Esophagus squamous epithelium (tissue), 5 donors: ENCODE measurements around the gene NFIB. TPM values are rescaled to one million over a fixed set of nuclear protein-coding genes. Genes with fewer than 3 reads are reported as not detected.

Source experiments
- DNase-seq: peaks from one replicate; lab custom pipeline; 2025; lab: John Stamatoyannopoulos, UW
- H3K27ac ChIP-seq, 4 donors: fragments of 200-600 bp; sonication (generic); one replicate each; pipeline ENCODE4 v1.5.1; 2016 to 2019; ENCODE audit warnings: mild to moderate bottlenecking in 1 of 4
- H3K27me3 ChIP-seq, 4 donors: fragments of 200-600 bp; sonication (generic); 1 replicate in 3 of 4; 2 replicates in 1 of 4; pipeline versions ENCODE4 v1.5.1 to v1.6.0; 2017 to 2021; ENCODE audit warnings: antibody characterized with exemption in 1 of 4
- H3K36me3 ChIP-seq, 3 donors: fragments of 200-600 bp; sonication (generic); one replicate each; pipeline ENCODE4 v1.5.1; 2016 to 2019
- H3K4me1 ChIP-seq, 3 donors: fragments of 200-600 bp; sonication (generic); one replicate each; pipeline ENCODE4 v1.5.1; 2017 to 2019
- H3K4me3 ChIP-seq, 4 donors: fragments of 200-600 bp; sonication (generic); 1 replicate in 3 of 4; 2 replicates in 1 of 4; pipeline ENCODE4 v1.5.1; 2016 to 2019; ENCODE audit warnings: mild to moderate bottlenecking in 2 of 4, moderate library complexity in 1 of 4
- H3K9me3 ChIP-seq, 3 donors: fragments of 200-600 bp; sonication (generic); one replicate each; pipeline ENCODE4 v1.5.1; 2016 to 2019
- POLR2A ChIP-seq, 4 donors: fragments of 450-650 bp; IDR thresholded peaks; one replicate each; pipeline ENCODE4 v1.6.1; 2017; ENCODE audit warnings: antibody characterized with exemption in 4 of 4, mild to moderate bottlenecking in 4 of 4, moderate library complexity in 3 of 4
- WGBS, 2 donors: methylation state at CpG; one replicate each; pipeline ENCODE4 v1.1.5; 2018; 5-methylcytosine and 5-hydroxymethylcytosine counted together
- intact Hi-C: fragments of 100-400 bp; cut with DNase I; formaldehyde crosslinking; loops from one replicate; pipeline ENCODE4 v1.15.0; 2022
- total RNA-seq, 4 donors: library from RNA; depleted of rRNA; stranded (reverse); fragments of >200 nt; gene quantifications; one replicate each; pipeline ENCODE4 v1.1.0, GENCODE V29; 2016
- TF ChIP-seq, protein P1 (sequence below), 6 experiments: fragments of 450-650 bp in 4 of 6; fragments of 200-600 bp in 2 of 6; sonication (generic) in 2 of 6; IDR thresholded peaks; one replicate each; pipeline ENCODE4 v1.5.1; 2016 to 2019; ENCODE audit warnings: antibody characterized with exemption in 6 of 6, mild to moderate bottlenecking in 4 of 6, moderate library complexity in 4 of 6
- donor health status: DM: yes; HTN: yes; CAD: no.

Gene NFIB
- total RNA-seq, 4 donors from 2014 or later = 16.8 to 38.1 (median 23.0) TPM

DNA sequence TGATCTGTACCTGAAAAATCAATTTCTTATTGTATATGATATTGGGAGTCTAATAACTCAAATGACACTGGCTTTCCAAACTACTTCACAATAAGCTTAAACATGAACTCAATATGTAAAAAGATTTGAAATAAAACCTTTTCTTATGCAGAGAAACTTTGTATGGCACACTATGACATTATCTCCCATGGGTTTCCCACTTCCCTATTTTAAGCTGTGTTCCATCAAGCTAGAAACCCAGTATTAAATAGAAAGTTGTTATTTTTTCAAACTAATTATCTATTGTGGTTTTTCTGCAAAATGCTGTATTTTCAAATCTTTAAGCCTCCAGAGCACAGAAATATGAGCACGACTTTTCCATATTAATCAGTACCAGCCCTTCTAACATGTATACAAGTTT is 174.7 kb downstream of the NFIB start:
- WGBS, 2 donors = 64 to 89% methylated on average over 1 of the region's 1 CpG
- intact Hi-C loops = no loop called here
- TF ChIP-seq, protein P1, sequence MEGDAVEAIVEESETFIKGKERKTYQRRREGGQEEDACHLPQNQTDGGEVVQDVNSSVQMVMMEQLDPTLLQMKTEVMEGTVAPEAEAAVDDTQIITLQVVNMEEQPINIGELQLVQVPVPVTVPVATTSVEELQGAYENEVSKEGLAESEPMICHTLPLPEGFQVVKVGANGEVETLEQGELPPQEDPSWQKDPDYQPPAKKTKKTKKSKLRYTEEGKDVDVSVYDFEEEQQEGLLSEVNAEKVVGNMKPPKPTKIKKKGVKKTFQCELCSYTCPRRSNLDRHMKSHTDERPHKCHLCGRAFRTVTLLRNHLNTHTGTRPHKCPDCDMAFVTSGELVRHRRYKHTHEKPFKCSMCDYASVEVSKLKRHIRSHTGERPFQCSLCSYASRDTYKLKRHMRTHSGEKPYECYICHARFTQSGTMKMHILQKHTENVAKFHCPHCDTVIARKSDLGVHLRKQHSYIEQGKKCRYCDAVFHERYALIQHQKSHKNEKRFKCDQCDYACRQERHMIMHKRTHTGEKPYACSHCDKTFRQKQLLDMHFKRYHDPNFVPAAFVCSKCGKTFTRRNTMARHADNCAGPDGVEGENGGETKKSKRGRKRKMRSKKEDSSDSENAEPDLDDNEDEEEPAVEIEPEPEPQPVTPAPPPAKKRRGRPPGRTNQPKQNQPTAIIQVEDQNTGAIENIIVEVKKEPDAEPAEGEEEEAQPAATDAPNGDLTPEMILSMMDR (IDR thresholded peaks at IDR 0.05) = no peak
- no peak for TF ChIP-seq POLR2A (IDR thresholded peaks at IDR 0.05)

DNA sequence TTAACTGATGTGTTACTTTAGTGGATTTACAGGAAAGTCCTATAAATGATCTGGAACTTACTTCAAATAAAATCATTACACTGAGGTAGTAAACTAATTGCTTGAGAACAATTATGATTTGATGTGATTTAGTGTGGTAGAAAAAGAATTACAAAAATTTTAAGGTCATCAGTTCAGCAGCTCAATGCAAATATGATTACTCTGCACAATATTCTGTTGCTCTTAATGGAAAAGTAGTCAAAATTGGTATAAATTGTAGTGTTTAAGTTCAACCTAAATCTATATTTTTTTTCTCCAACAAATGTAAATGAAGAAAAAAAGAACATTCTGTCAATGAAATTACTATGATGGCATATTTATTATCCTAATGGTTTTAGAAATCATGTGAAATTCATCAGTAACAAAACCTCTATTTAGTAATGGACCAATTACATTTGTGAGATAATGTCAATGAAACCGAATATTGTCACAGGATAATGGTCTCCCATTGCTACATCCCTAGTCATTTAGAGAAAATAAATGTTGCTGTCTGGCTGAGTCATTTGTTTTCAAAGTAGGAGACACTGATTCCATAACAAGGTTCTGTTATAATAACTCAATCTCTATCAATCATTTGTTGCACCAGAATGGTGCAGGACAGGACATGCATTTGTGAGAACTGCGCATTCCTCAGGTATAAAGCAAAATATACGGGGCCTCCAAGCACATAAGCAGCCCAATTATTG is 177.1 kb downstream of the NFIB start:
- Histone ChIP-seq H3K27ac (no peak overlapping the region), H3K27me3 (no peaks in the 10 kb centered on the region), H3K36me3 (no peaks in the 10 kb centered on the region), H3K9me3 (no peaks in the 10 kb centered on the region), H3K4me1 (peaks cover 0 to 10% (median 0%) of the 10 kb centered on the region in 3 donors), H3K4me3 (no peak overlapping the region)
- no peak for DNase-seq
- intact Hi-C loops = no loop called here
- WGBS, 2 donors = 39 to 54% methylated on average over 3 of the region's 3 CpGs
- TF ChIP-seq, protein P1 (IDR thresholded peaks at IDR 0.05) = no peak
- TF ChIP-seq POLR2A (IDR thresholded peaks at IDR 0.05) = no peak

More for the DNA sequence above, 174.7 kb downstream of the NFIB start:
- H3K9me3 ChIP-seq = no peaks in the 10 kb centered on the region
- no peak for DNase-seq
- no peak overlapping the region for H3K27ac ChIP-seq
- H3K36me3 ChIP-seq = no peaks in the 10 kb centered on the region
- no peak overlapping the region for H3K4me3 ChIP-seq
- no peaks in the 10 kb centered on the region for H3K27me3 ChIP-seq
- H3K4me1 ChIP-seq = peaks cover 0 to 10% (median 0%) of the 10 kb centered on the region in 3 donors

DNA sequence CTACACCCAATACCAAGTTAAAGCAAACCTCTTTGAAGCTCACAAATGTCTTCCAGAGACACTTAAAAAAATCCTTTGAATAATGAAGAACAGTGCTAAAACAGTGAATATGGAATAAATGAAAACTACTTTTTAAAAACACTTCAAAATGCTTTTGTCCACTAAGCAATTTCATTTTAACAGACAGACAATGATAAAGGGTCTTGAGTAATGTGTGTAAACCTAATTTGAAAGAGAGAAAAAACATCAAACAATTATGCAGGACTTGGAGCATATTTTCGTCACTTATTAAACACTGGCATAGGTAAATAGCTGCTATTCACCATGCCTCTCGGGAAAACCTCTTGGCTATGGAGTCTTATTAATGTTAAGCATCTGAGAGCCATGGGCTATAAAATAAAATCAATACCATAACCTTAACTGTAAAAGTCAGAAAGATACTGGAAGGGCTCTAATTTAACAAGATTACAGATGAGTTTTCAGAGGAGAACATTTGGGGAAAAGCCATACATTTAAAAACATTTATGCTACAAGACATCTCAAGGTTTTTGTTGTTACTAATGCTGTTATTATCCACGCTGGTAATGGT is 177.8 kb downstream of the NFIB start:
- no peak overlapping the region for H3K4me3 ChIP-seq
- WGBS, 2 donors = 67 to 69% methylated on average over 3 of the region's 3 CpGs
- TF ChIP-seq, protein P1 (IDR thresholded peaks at IDR 0.05) = no peak
- no peak for TF ChIP-seq POLR2A (IDR thresholded peaks at IDR 0.05)
- peaks cover 0 to 10% (median 0%) of the 10 kb centered on the region in 3 donors for H3K4me1 ChIP-seq
- intact Hi-C loops = no loop called here
- no peaks in the 10 kb centered on the region for H3K36me3 ChIP-seq
- no peaks in the 10 kb centered on the region for H3K27me3 ChIP-seq
- no peak for DNase-seq
- no peak overlapping the region for H3K27ac ChIP-seq
- no peaks in the 10 kb centered on the region for H3K9me3 ChIP-seq

DNA sequence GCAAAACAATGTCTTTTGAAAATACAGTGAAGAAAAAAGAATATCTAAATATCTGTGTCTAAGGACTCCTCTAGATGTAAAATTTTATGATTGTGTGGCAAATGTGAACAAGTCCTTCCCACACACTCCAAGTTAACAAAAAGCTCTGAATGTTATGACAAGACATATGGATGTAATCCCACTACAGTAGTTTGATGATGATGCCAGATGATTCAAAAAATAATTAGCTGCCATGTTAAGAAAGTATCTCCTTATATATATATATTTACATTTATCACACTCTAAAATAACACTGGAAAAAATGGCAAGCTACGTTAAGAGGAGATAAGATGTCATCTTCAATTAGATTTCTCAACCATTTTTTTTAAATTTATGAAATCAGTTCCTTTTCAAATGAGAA is 178.5 kb downstream of the NFIB start:
- 41 to 59% methylated on average over 1 of the region's 1 CpG for WGBS, 2 donors
- Histone ChIP-seq H3K4me1 (peaks cover 0 to 10% (median 0%) of the 10 kb centered on the region in 3 donors), H3K4me3 (no peak overlapping the region), H3K36me3 (no peaks in the 10 kb centered on the region), H3K27me3 (no peaks in the 10 kb centered on the region), H3K9me3 (no peaks in the 10 kb centered on the region), H3K27ac (no peak overlapping the region)
- DNase-seq = no peak
- intact Hi-C loops = no loop called here
- TF ChIP-seq, protein P1 (IDR thresholded peaks at IDR 0.05) = no peak
- no peak for TF ChIP-seq POLR2A (IDR thresholded peaks at IDR 0.05)

DNA sequence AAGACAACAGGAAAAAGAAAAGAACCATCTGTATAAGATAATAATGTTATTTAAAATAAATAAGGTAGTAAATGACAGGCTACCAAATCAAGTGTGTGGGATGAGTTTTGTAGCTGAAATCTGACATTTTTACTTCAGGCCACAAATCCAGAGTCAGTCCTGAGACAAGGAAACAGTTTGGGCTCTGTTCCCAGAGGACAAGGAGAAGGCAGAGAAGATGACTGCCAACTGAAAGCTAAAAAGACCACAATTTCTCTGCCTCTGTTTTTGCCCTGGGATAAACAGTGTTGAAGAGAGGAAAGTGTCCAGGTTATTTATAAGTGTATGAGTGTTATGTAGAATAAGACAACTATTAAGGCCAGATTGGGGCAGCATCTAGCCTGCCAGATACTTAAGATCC is 180.5 kb downstream of the NFIB start:
- Histone ChIP-seq H3K36me3 (no peaks in the 10 kb centered on the region), H3K4me3 (no peak overlapping the region), H3K27ac (no peak overlapping the region), H3K9me3 (no peaks in the 10 kb centered on the region), H3K27me3 (no peaks in the 10 kb centered on the region), H3K4me1 (peaks cover 0 to 10% (median 0%) of the 10 kb centered on the region in 3 donors)
- intact Hi-C loops = no loop called here
- DNase-seq = no peak
- TF ChIP-seq, protein P1 (IDR thresholded peaks at IDR 0.05) = no peak
- no peak for TF ChIP-seq POLR2A (IDR thresholded peaks at IDR 0.05)
